ENCODE results near the gene ASTL.

DNA sequence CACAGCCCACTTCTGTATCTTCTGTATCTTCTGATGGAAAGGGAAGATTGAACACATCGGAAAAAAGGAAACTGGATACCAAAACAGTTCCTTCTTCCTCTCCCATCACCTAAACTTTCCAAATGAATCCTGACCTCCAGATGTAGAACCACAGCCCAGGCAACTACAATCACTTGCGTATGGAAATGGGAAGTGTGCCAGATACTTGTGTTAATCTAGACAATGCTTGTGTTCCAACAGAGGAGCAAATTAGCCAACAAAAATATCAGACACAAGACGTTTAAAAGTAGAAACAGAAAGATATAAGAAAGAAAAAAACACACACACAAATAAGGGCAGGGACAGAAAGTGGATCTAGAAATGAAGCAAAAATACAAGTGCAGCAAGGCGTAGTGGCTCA is 38.4 kb upstream of the ASTL start:
- TF ChIP-seq, protein P1, sequence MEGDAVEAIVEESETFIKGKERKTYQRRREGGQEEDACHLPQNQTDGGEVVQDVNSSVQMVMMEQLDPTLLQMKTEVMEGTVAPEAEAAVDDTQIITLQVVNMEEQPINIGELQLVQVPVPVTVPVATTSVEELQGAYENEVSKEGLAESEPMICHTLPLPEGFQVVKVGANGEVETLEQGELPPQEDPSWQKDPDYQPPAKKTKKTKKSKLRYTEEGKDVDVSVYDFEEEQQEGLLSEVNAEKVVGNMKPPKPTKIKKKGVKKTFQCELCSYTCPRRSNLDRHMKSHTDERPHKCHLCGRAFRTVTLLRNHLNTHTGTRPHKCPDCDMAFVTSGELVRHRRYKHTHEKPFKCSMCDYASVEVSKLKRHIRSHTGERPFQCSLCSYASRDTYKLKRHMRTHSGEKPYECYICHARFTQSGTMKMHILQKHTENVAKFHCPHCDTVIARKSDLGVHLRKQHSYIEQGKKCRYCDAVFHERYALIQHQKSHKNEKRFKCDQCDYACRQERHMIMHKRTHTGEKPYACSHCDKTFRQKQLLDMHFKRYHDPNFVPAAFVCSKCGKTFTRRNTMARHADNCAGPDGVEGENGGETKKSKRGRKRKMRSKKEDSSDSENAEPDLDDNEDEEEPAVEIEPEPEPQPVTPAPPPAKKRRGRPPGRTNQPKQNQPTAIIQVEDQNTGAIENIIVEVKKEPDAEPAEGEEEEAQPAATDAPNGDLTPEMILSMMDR (IDR thresholded peaks at IDR 0.05; ENCODE audit: insufficient read depth, low read length): no peak
- TF ChIP-seq POLR2AphosphoS5 (IDR thresholded peaks at IDR 0.05; ENCODE audit: low read depth) (no peak), GABPA (IDR thresholded peaks at IDR 0.05; ENCODE audit: low read depth) (no peak), SPI1 (IDR thresholded peaks at IDR 0.05; ENCODE audit: borderline replicate concordance, low read depth) (no peak)
- TF ChIP-seq, protein P2, sequence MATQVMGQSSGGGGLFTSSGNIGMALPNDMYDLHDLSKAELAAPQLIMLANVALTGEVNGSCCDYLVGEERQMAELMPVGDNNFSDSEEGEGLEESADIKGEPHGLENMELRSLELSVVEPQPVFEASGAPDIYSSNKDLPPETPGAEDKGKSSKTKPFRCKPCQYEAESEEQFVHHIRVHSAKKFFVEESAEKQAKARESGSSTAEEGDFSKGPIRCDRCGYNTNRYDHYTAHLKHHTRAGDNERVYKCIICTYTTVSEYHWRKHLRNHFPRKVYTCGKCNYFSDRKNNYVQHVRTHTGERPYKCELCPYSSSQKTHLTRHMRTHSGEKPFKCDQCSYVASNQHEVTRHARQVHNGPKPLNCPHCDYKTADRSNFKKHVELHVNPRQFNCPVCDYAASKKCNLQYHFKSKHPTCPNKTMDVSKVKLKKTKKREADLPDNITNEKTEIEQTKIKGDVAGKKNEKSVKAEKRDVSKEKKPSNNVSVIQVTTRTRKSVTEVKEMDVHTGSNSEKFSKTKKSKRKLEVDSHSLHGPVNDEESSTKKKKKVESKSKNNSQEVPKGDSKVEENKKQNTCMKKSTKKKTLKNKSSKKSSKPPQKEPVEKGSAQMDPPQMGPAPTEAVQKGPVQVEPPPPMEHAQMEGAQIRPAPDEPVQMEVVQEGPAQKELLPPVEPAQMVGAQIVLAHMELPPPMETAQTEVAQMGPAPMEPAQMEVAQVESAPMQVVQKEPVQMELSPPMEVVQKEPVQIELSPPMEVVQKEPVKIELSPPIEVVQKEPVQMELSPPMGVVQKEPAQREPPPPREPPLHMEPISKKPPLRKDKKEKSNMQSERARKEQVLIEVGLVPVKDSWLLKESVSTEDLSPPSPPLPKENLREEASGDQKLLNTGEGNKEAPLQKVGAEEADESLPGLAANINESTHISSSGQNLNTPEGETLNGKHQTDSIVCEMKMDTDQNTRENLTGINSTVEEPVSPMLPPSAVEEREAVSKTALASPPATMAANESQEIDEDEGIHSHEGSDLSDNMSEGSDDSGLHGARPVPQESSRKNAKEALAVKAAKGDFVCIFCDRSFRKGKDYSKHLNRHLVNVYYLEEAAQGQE (IDR thresholded peaks at IDR 0.05; ENCODE audit: insufficient replicate concordance, low read depth): no peak

Measured in HL-60 (cell line).